Breast epithelium (tissue), 3 donors: ENCODE measurements around the gene MED10.

ENCODE experiments used
- POLR2A ChIP-seq: fragments of 450-650 bp; IDR thresholded peaks from one replicate; pipeline ENCODE4 v1.6.1; 2016; ENCODE audit warnings: antibody characterized with exemption, mild to moderate bottlenecking, moderate library complexity
- POLR2AphosphoS5 ChIP-seq, 3 donors: sonication (generic); formaldehyde crosslinking; IDR thresholded peaks; one replicate each; pipeline ENCODE4 v1.6.1; 2017; ENCODE audit warnings: antibody characterized with exemption in 3 of 3
- TF ChIP-seq, protein P1 (sequence below), 3 donors: fragments of 450-650 bp; IDR thresholded peaks; one replicate each; pipeline ENCODE4 v1.5.1; 2016 to 2017; ENCODE audit warnings: antibody characterized with exemption in 3 of 3, mild to moderate bottlenecking in 3 of 3, moderate library complexity in 3 of 3

DNA sequence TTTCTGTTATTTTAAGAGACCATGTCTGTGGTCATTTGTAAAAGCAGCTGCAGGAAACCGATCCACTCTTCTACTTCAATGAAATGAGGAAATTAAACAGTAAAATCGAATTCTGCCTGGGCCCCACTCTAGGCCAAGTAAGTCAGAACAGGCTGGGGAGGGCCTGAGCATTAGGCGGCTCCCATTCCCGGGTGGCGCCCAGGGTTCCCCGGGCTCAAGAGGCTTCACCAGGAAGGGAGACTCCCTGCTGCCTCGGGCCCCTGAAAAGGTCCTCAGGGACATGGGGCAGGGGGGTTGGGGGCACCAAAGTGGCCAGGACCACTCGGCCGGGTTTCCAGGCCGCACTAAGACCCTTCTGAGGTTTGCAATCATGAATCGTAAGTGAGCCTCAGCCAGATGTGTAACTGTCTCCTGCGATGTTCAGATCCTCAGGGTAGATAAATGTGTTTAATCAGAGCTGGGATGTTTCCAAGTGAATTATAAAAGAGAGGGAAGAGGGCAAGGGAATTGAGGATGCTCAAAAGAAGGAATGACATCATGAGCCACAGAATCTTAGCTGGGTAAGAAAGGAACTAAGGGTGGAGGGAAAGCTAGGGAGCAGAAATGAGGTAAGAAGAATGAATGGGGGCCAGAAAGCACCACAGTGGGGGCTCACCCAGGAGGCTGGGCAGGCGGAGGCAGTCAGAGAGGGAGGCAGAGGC, 24.6 kb downstream of the MED10 start:
- TF ChIP-seq POLR2AphosphoS5 (IDR thresholded peaks at IDR 0.05) = no peak
- TF ChIP-seq, protein P1, sequence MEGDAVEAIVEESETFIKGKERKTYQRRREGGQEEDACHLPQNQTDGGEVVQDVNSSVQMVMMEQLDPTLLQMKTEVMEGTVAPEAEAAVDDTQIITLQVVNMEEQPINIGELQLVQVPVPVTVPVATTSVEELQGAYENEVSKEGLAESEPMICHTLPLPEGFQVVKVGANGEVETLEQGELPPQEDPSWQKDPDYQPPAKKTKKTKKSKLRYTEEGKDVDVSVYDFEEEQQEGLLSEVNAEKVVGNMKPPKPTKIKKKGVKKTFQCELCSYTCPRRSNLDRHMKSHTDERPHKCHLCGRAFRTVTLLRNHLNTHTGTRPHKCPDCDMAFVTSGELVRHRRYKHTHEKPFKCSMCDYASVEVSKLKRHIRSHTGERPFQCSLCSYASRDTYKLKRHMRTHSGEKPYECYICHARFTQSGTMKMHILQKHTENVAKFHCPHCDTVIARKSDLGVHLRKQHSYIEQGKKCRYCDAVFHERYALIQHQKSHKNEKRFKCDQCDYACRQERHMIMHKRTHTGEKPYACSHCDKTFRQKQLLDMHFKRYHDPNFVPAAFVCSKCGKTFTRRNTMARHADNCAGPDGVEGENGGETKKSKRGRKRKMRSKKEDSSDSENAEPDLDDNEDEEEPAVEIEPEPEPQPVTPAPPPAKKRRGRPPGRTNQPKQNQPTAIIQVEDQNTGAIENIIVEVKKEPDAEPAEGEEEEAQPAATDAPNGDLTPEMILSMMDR (IDR thresholded peaks at IDR 0.05) = no peak
- TF ChIP-seq POLR2A = no peak
